Astrocyte (in vitro differentiated cells and primary cell): ENCODE measurements around the gene FBXO27. TPM values are rescaled to one million over a fixed set of nuclear protein-coding genes. Genes with fewer than 3 reads are reported as not detected.
A peak's percentile ranks its signal among the peaks of the same experiment; 100 is the strongest.

Experiments used
- DNase-seq: peaks from one replicate; pipeline ENCODE4 v3.0.0-alpha.2; 2010; ENCODE audit warnings: low read depth
- FAIRE-seq: peaks from 2 replicates; lab custom pipeline; 2011; peaks lifted over from hg19 to GRCh38; lab: Jason Lieb, UNC
- H2AFZ ChIP-seq: 2 replicates; pipeline ENCODE4 v1.6.0; 2012; ENCODE audit warnings: low read depth, low read length, inconsistent platforms
- H3K27ac ChIP-seq: 2 replicates; pipeline ENCODE4 v1.5.1; 2011; ENCODE audit warnings: low read depth, low read length, inconsistent platforms
- H3K27me3 ChIP-seq: 2 replicates; pipeline ENCODE4 v1.6.0; 2011; ENCODE audit warnings: low read length, inconsistent platforms; ENCODE audit not compliant: insufficient read depth
- H3K36me3 ChIP-seq: 2 replicates; pipeline ENCODE4 v1.5.1; 2011; ENCODE audit warnings: low read length, inconsistent platforms; ENCODE audit not compliant: insufficient read depth
- H3K4me1 ChIP-seq: 2 replicates; pipeline ENCODE4 v1.5.1; 2011; ENCODE audit warnings: low read length, inconsistent platforms; ENCODE audit not compliant: insufficient read depth
- H3K4me2 ChIP-seq: 2 replicates; pipeline ENCODE4 v1.6.0; 2012; ENCODE audit warnings: low read length, inconsistent platforms
- H3K4me3 ChIP-seq: 2 replicates; pipeline ENCODE4 v1.5.1; 2011; ENCODE audit warnings: low read depth, mild to moderate bottlenecking, low read length, inconsistent platforms; ENCODE audit not compliant: insufficient read depth
- H3K79me2 ChIP-seq: 2 replicates; pipeline ENCODE4 v1.6.0; 2012; ENCODE audit warnings: mild to moderate bottlenecking, low read length, inconsistent platforms; ENCODE audit not compliant: insufficient read depth
- H3K9ac ChIP-seq: 2 replicates; pipeline ENCODE4 v1.6.0; 2012; ENCODE audit warnings: mild to moderate bottlenecking, low read length, inconsistent platforms
- H3K9me3 ChIP-seq: 2 replicates; pipeline ENCODE4 v1.5.1; 2012; ENCODE audit warnings: low read depth, mild to moderate bottlenecking, low read length, inconsistent platforms; ENCODE audit not compliant: insufficient read depth
- H4K20me1 ChIP-seq: 2 replicates; pipeline ENCODE4 v1.6.0; 2012; ENCODE audit warnings: low read length, inconsistent platforms; ENCODE audit not compliant: insufficient read depth
- H3K27ac Mint-ChIP-seq: one replicate; pipeline ENCODE4 v1.8.0; 2021; ENCODE audit warnings: mild to moderate bottlenecking, mixed read lengths; ENCODE audit not compliant: unreplicated experiment
- H3K27me3 Mint-ChIP-seq: one replicate; pipeline ENCODE4 v1.8.0; 2021; ENCODE audit warnings: low read depth, mixed read lengths; ENCODE audit not compliant: unreplicated experiment
- H3K36me3 Mint-ChIP-seq: one replicate; pipeline ENCODE4 v1.8.0; 2021; ENCODE audit warnings: low read depth, mixed read lengths; ENCODE audit not compliant: unreplicated experiment
- H3K4me1 Mint-ChIP-seq: one replicate; pipeline ENCODE4 v1.8.0; 2021; ENCODE audit warnings: low read depth, mixed read lengths; ENCODE audit not compliant: unreplicated experiment
- H3K4me3 Mint-ChIP-seq: one replicate; pipeline ENCODE4 v1.8.0; 2021; ENCODE audit warnings: mild to moderate bottlenecking, moderate library complexity, mixed read lengths; ENCODE audit not compliant: unreplicated experiment
- H3K9me3 Mint-ChIP-seq: one replicate; pipeline ENCODE4 v1.8.0; 2021; ENCODE audit warnings: mild to moderate bottlenecking, mixed read lengths; ENCODE audit not compliant: unreplicated experiment
- EZH2 ChIP-seq: IDR thresholded peaks from 2 replicates; pipeline ENCODE4 v1.6.1; 2012; ENCODE audit warnings: mild to moderate bottlenecking, low read length, inconsistent platforms; ENCODE audit not compliant: insufficient read depth
- total RNA-seq: library from RNA; stranded (reverse); gene quantifications from 2 replicates; pipeline ENCODE4 v1.2.1, GENCODE V29; 2021
- TF ChIP-seq, protein P1 (sequence below): IDR thresholded peaks from 2 replicates; pipeline ENCODE4 v1.5.1; 2011; ENCODE audit warnings: low read depth, mild to moderate bottlenecking, inconsistent platforms, low read length, moderate library complexity; ENCODE audit not compliant: insufficient read depth

FBXO27 gene
- total RNA-seq, 1 donor from 2014 or later, result 7.1 TPM

DNA sequence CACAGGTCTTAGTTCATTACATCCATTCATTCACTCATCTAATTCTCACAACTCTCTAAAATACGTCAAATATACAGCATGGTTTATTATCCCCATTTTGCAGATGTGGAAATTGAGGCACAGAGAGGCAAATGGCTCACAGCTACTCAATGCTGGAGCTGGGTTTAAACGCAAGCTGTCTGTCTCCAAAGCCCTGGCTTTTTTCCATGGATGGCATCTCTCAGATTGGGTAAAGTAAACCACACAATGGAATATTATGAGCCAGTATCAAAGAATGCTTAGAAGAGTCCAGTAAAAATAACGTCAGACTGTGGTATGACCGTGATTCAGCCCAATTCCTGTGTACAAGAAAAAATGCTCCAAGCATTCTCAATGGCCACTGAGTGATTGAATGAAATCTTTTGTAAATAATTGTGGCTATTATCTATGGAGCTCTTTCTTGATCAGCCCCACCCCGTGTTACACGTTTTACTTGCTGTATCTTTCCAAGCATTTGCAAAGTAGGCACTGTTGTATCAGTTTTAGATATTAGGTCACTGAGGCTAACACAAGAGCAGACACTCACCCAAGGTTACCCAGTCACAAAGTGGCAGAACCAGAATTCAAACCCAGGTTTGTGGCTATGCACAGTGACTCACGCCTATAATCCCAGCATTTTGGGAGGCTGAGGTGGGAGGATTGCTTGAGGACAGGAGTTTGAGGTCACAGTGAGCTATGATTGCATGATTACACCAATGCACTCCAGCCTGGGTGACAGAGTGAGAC, 46.3 kb upstream of the FBXO27 start:
- Mint-ChIP-seq H3K27ac (peak overlapping the region; percentile 53), H3K9me3 (no peaks in the 10 kb centered on the region), H3K27me3 (peaks cover 28% of the 10 kb centered on the region), H3K4me1 (peaks cover 3% of the 10 kb centered on the region), H3K36me3 (no peaks in the 10 kb centered on the region), H3K4me3 (no peak overlapping the region)
- H3K27ac ChIP-seq, result peak overlapping the region; percentile 71
- no peaks in the 10 kb centered on the region for H4K20me1 ChIP-seq
- DNase-seq, result peak; percentile 99
- H3K79me2 ChIP-seq, result no peaks in the 10 kb centered on the region
- peaks cover 11% of the 10 kb centered on the region for H3K4me1 ChIP-seq
- TF ChIP-seq, protein P1, sequence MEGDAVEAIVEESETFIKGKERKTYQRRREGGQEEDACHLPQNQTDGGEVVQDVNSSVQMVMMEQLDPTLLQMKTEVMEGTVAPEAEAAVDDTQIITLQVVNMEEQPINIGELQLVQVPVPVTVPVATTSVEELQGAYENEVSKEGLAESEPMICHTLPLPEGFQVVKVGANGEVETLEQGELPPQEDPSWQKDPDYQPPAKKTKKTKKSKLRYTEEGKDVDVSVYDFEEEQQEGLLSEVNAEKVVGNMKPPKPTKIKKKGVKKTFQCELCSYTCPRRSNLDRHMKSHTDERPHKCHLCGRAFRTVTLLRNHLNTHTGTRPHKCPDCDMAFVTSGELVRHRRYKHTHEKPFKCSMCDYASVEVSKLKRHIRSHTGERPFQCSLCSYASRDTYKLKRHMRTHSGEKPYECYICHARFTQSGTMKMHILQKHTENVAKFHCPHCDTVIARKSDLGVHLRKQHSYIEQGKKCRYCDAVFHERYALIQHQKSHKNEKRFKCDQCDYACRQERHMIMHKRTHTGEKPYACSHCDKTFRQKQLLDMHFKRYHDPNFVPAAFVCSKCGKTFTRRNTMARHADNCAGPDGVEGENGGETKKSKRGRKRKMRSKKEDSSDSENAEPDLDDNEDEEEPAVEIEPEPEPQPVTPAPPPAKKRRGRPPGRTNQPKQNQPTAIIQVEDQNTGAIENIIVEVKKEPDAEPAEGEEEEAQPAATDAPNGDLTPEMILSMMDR, result no peak
- no peak for TF ChIP-seq EZH2
- H3K9me3 ChIP-seq, result no peaks in the 10 kb centered on the region
- H3K4me3 ChIP-seq, result no peak overlapping the region
- H3K27me3 ChIP-seq, result peaks cover 11% of the 10 kb centered on the region
- peak overlapping the region; percentile 73 for H3K4me2 ChIP-seq
- peak; percentile 80 for FAIRE-seq
- H3K9ac ChIP-seq, result peak overlapping the region; percentile 47
- H2AFZ ChIP-seq, result no peak overlapping the region
- H3K36me3 ChIP-seq, result no peaks in the 10 kb centered on the region

DNA sequence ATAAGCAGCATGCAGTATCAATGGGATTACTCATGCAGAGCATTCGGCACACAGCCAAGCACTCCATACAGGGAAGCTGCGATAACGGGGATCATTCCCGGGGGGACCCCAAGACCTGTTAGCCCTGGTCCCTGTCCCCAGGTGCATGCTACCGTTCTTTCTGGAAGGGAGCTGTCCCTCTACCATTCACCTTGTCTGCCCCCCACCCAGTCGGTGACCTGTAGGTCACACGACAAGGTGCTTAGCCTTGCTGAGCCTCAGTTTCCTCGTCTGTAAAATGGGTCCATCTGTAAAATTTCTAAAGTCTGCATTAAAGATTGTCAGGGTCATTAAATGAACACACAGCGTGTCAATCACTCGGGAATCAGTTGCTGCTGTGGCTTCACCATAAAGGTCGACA, 45.0 kb upstream of the FBXO27 start:
- H3K9me3 Mint-ChIP-seq, result no peaks in the 10 kb centered on the region
- Histone ChIP-seq H3K27ac (no peak overlapping the region), H3K9me3 (no peaks in the 10 kb centered on the region), H4K20me1 (no peaks in the 10 kb centered on the region), H3K27me3 (no peaks in the 10 kb centered on the region), H3K36me3 (no peaks in the 10 kb centered on the region), H3K4me3 (no peak overlapping the region), H3K4me1 (peaks cover 14% of the 10 kb centered on the region), H2AFZ (no peak overlapping the region), H3K79me2 (no peaks in the 10 kb centered on the region), H3K9ac (no peak overlapping the region), H3K4me2 (no peak overlapping the region)
- TF ChIP-seq, protein P1, result no peak
- no peak for TF ChIP-seq EZH2
- H3K27me3 Mint-ChIP-seq, result peaks cover 16% of the 10 kb centered on the region
- DNase-seq, result no peak
- no peak for FAIRE-seq
- no peak overlapping the region for H3K27ac Mint-ChIP-seq
- no peak overlapping the region for H3K4me3 Mint-ChIP-seq
- H3K4me1 Mint-ChIP-seq, result peaks cover 7% of the 10 kb centered on the region
- H3K36me3 Mint-ChIP-seq, result no peaks in the 10 kb centered on the region

DNA sequence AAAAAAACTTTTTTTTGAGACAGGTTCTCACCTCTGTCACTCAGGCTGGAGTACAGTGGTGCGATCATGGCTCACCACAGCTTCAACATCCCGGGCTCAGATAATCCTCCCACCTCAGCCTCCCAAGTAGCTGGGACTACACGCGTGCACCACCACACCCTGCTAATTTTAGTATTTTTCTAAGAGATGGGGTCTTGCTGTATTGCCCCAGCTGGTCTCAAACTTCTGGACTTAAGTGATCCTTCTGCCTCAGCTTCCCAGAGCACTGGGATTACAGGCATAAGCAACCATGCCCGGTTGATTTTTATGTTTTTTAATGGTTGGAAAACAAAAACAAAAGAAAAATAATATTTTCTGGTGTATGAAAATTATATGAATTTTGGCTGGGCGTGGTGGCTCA, 42.6 kb upstream of the FBXO27 start:
- no peaks in the 10 kb centered on the region for H3K36me3 ChIP-seq
- peaks cover 14% of the 10 kb centered on the region for H3K27me3 Mint-ChIP-seq
- H4K20me1 ChIP-seq, result no peaks in the 10 kb centered on the region
- H3K4me3 Mint-ChIP-seq, result no peak overlapping the region
- no peak overlapping the region for H3K9ac ChIP-seq
- no peak overlapping the region for H3K27ac Mint-ChIP-seq
- H3K9me3 Mint-ChIP-seq, result no peaks in the 10 kb centered on the region
- H3K4me2 ChIP-seq, result no peak overlapping the region
- H2AFZ ChIP-seq, result no peak overlapping the region
- H3K27me3 ChIP-seq, result no peaks in the 10 kb centered on the region
- TF ChIP-seq, protein P1, result no peak
- H3K9me3 ChIP-seq, result no peaks in the 10 kb centered on the region
- H3K36me3 Mint-ChIP-seq, result no peaks in the 10 kb centered on the region
- H3K4me3 ChIP-seq, result no peak overlapping the region
- FAIRE-seq (no peak), DNase-seq (no peak)
- H3K4me1 Mint-ChIP-seq, result peaks cover 7% of the 10 kb centered on the region
- H3K79me2 ChIP-seq, result no peaks in the 10 kb centered on the region
- H3K27ac ChIP-seq, result no peak overlapping the region
- peaks cover 14% of the 10 kb centered on the region for H3K4me1 ChIP-seq
